Muscle layer of colon (tissue), 2 donors: Measurements from ENCODE around the gene GSTA1.
"Not testable (repeated sequence)": the region's sequence is repeated elsewhere in the genome, so short reads cannot be mapped to it uniquely, and the experiment has no call there.

Experiments used
- H3K27ac ChIP-seq: one replicate; pipeline ENCODE4 v1.7.0; 2013; ENCODE audit warnings: low read depth, mild to moderate bottlenecking, low read length, moderate library complexity
- H3K27me3 ChIP-seq, 2 donors: one replicate each; pipeline ENCODE4 v1.7.0; 2013; ENCODE audit warnings: low read length in 2 of 2, mild to moderate bottlenecking in 2 of 2; ENCODE audit not compliant: insufficient read depth in 2 of 2, control insufficient read depth in 1 of 2
- H3K36me3 ChIP-seq: one replicate; pipeline ENCODE4 v1.7.0; 2013; ENCODE audit warnings: mild to moderate bottlenecking, low read length; ENCODE audit not compliant: insufficient read depth
- H3K4me1 ChIP-seq: one replicate; pipeline ENCODE4 v1.7.0; 2013; ENCODE audit warnings: mild to moderate bottlenecking, low read length; ENCODE audit not compliant: insufficient read depth
- H3K4me3 ChIP-seq, 2 donors: one replicate each; pipeline ENCODE4 v1.7.0; 2013; ENCODE audit warnings: low read length in 2 of 2, low read depth in 1 of 2, mild to moderate bottlenecking in 1 of 2, moderate library complexity in 1 of 2
- H3K9ac ChIP-seq: one replicate; pipeline ENCODE4 v1.7.0; 2013; ENCODE audit warnings: low read length
- H3K9me3 ChIP-seq: one replicate; pipeline ENCODE4 v1.7.0; 2013; ENCODE audit warnings: mild to moderate bottlenecking, low read length
- donor health status: abdominal sarcoma.
- donor health status: Adenocarcinoma of cecum.

The GSTA1 gene

DNA sequence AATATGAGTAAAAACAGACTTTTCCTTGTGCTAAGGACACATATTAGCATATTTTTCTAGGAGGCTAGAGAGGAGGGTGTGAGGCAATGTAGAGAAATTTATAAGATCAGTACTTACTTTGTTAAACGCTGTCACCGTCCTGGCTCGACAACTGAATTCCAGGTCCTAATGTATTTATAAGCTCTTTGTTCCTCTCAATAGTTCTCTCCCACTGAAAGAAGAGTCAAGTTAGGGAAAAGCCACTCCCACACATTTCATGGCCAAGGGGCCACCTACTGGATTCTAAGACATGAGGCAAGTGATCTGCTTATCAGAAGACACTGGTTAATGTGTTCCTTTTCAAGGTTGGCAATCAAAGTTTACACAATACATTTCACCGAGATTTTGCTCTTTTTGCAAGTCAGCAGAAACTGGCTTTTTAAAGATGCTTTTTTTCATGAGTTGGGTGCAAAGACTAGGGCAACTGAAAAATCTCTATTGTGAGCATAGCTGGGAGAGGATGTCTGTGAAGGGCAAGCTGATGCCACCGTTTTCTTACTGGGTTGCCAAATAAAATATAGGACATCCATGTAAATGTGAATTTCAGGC lies at the start of gene GSTA1:
Gene GSTA1 (minus strand): TSS at position 149 of the 588 bp plus-strand sequence. CDS start 4,549 bp downstream, outside the sequence.
- not testable (repeated sequence) for H3K9me3 ChIP-seq, H3K4me1 ChIP-seq, H3K27me3 ChIP-seq, H3K36me3 ChIP-seq, H3K4me3 ChIP-seq, H3K9ac ChIP-seq, H3K27ac ChIP-seq

- H3K9me3 ChIP-seq: no peaks in the 10 kb centered on the region
- no peak overlapping the region for H3K27ac ChIP-seq
- no peaks in the 10 kb centered on the region for H3K4me1 ChIP-seq
- no peak overlapping the region for H3K4me3 ChIP-seq
- H3K36me3 ChIP-seq: no peaks in the 10 kb centered on the region
- H3K27me3 ChIP-seq: no peaks in the 10 kb centered on the region
- no peak overlapping the region for H3K9ac ChIP-seq
Measured at GRCh38 chr6:52849137-52849536, 45.5 kb upstream of the GSTA1 start.

DNA sequence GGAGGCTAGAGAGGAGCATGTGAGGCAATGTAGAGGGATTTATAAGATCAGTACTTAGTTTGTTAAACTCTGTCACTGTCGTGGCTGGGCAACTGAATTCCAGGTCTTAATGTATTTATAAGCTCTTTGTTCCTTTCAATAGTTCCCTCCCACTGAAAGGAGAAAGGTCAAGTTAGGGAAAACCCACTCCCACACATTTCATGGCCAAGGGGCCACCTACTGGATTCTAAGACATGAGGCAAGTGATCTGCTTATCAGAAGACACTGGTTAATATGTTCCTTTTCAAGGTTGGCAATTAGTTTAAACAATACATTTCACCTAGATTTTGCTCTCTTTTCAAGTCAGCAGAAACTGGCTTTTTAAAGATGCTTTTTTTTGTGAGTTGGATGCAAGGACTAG lies 42.4 kb upstream of the GSTA1 start:
- H3K36me3 ChIP-seq: no peaks in the 10 kb centered on the region
- no peaks in the 10 kb centered on the region for H3K9me3 ChIP-seq
- no peak overlapping the region for H3K9ac ChIP-seq
- no peaks in the 10 kb centered on the region for H3K4me1 ChIP-seq
- no peak overlapping the region for H3K27ac ChIP-seq
- no peak overlapping the region for H3K4me3 ChIP-seq
- H3K27me3 ChIP-seq: no peaks in the 10 kb centered on the region

GRCh38 chr6:52843605-52844004 lies 40.0 kb upstream of the GSTA1 start:
- Histone ChIP-seq H3K4me3 (no peak overlapping the region), H3K9ac (no peak overlapping the region), H3K9me3 (no peaks in the 10 kb centered on the region), H3K4me1 (no peaks in the 10 kb centered on the region), H3K36me3 (no peaks in the 10 kb centered on the region), H3K27ac (no peak overlapping the region), H3K27me3 (no peaks in the 10 kb centered on the region)

DNA sequence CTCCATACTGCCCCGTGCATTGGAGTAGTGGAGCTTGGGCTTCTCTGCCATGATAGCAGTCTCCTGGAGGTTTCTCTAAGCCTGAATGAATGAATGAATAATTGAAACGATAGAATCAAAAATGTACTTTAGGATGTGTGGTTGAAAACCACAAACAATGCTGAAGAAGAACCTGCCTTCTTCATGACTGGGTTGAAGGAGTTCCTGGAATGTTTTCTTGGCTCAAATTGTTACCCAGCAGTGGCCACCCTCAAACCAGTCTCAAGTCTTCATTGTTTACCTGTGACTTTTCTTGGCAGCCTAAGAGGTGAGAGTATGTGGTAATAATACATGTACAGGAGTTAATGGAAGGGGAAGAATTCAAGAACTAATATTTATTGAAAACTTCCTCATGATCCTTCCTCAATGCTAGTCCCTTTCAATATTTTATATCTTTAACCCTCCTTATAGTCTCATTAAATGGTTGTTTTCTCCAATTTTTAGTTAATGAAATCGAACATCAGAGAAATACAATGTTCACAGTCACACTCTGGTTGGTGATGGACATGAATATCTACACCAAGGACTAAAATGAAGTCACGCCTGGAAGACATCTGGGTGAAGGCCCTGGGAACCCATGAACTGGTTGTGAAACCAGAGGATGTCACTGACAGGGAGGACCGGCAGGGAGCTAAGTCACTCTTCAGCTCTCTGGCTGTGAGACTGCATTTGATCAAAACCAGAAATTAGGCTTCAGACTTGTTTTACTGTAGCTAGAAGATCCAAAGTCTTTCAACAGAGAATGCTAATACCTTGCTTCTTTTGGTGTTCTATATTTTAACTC lies 37.4 kb upstream of the GSTA1 start, which contains the start of gene GSTA5:
Gene GSTA5 (minus strand): TSS at position 51 of the 823 bp plus-strand sequence.
- no peaks in the 10 kb centered on the region for H3K27me3 ChIP-seq
- H3K4me3 ChIP-seq: no peak within 1 kb of the TSS
- no peak within 1 kb of the TSS for H3K27ac ChIP-seq
- H3K9ac ChIP-seq: no peak within 1 kb of the TSS
- H3K4me1 ChIP-seq: no peaks in the 10 kb centered on the region
- H3K36me3 ChIP-seq: no peaks in the 10 kb centered on the region
- H3K9me3 ChIP-seq: no peaks in the 10 kb centered on the region

- H3K27me3 ChIP-seq: no peaks in the 10 kb centered on the region
- H3K36me3 ChIP-seq: no peaks in the 10 kb centered on the region
- H3K9ac ChIP-seq: no peak overlapping the region
- no peaks in the 10 kb centered on the region for H3K4me1 ChIP-seq
- no peak overlapping the region for H3K4me3 ChIP-seq
- no peaks in the 10 kb centered on the region for H3K9me3 ChIP-seq
- H3K27ac ChIP-seq: no peak overlapping the region
Measured at GRCh38 chr6:52839124-52840055, 35.8 kb upstream of the GSTA1 start.

DNA sequence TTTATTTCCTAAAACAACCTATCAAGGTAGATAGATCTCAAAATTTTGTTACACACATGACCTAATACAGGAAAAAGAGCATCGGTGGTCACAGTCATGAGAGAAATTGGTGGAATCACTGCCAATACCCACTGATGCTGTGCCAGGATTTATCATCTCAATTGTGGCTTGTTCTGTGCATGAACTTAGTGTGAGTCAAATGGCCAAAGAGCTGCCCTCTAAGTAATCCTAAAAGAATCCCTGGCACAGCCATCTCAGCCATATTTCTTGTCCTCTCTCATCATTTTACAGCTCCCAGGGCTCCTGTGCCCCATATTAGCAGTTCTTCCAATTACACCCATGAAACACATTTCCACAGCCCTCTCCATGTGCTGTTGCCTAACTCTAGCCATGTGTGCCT lies 30.9 kb upstream of the GSTA1 start:
- H3K9ac ChIP-seq: no peak overlapping the region
- no peaks in the 10 kb centered on the region for H3K27me3 ChIP-seq
- no peaks in the 10 kb centered on the region for H3K4me1 ChIP-seq
- H3K9me3 ChIP-seq: no peaks in the 10 kb centered on the region
- H3K36me3 ChIP-seq: no peaks in the 10 kb centered on the region
- no peak overlapping the region for H3K27ac ChIP-seq
- no peak overlapping the region for H3K4me3 ChIP-seq

- not testable (repeated sequence) for H3K9me3 ChIP-seq, H3K4me3 ChIP-seq, H3K9ac ChIP-seq, H3K27me3 ChIP-seq, H3K4me1 ChIP-seq, H3K27ac ChIP-seq, H3K36me3 ChIP-seq
Measured at GRCh38 chr6:52830869-52831268, 27.3 kb upstream of the GSTA1 start.

GRCh38 chr6:52829046-52829817 lies 25.6 kb upstream of the GSTA1 start:
- H3K4me3 ChIP-seq: no peak overlapping the region
- H3K36me3 ChIP-seq: no peaks in the 10 kb centered on the region
- no peaks in the 10 kb centered on the region for H3K9me3 ChIP-seq
- H3K27me3 ChIP-seq: no peaks in the 10 kb centered on the region
- H3K27ac ChIP-seq: no peak overlapping the region
- no peak overlapping the region for H3K9ac ChIP-seq
- no peaks in the 10 kb centered on the region for H3K4me1 ChIP-seq

DNA sequence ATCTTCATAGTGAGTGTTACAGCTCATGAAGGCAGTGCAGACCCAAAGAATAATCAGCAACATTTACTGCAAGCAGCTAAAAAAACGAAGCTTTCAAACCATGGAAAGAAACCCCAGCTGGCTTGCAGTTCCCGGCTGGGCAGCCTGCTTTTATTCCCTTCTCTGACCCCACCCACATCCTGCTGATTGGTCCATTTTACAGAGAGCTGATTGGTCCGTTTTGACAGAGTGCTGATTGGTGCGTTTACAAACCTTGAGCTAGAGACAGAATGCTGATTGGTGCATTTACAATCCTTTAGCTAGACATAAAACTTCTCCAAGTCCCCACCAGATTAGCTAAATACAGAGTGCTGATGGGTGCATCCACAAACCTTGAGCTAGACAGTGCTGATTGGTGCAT lies 25.0 kb upstream of the GSTA1 start:
- not testable (repeated sequence) for H3K9me3 ChIP-seq, H3K36me3 ChIP-seq, H3K4me1 ChIP-seq, H3K27ac ChIP-seq, H3K9ac ChIP-seq, H3K27me3 ChIP-seq, H3K4me3 ChIP-seq
